Tibial nerve (tissue), 4 donors: ENCODE data around the gene CHN1.

Experiments used
- CTCF ChIP-seq, 5 experiments: fragments of 200-600 bp in 3 of 5; fragments of 450-650 bp in 2 of 5; sonication (generic) in 3 of 5; IDR thresholded peaks; one replicate each; pipeline ENCODE4 v1.5.1; 2016 to 2019; ENCODE audit warnings: antibody characterized with exemption in 5 of 5, mild to moderate bottlenecking in 3 of 5, moderate library complexity in 2 of 5
- EP300 ChIP-seq, 2 donors: sonication (generic); formaldehyde crosslinking; IDR thresholded peaks; one replicate each; pipeline ENCODE4 v1.6.1; 2017; ENCODE audit warnings: antibody characterized with exemption in 2 of 2, mild to moderate bottlenecking in 1 of 2
- POLR2A ChIP-seq, 2 donors: fragments of 450-650 bp; IDR thresholded peaks; one replicate each; pipeline ENCODE4 v1.6.1; 2017; ENCODE audit warnings: antibody characterized with exemption in 2 of 2, mild to moderate bottlenecking in 2 of 2, moderate library complexity in 2 of 2

GRCh38 chr2:174892546-174892945, 112.6 kb downstream of the CHN1 start:
- TF ChIP-seq CTCF (IDR thresholded peaks at IDR 0.05) (no peak), POLR2A (IDR thresholded peaks at IDR 0.05) (no peak), EP300 (IDR thresholded peaks at IDR 0.05) (no peak)
